HUES64 (cell line): ENCODE results near the gene SLC7A6.

ENCODE experiments used
- H3K27ac ChIP-seq: 2 replicates; pipeline ENCODE4 v1.7.0; 2013; ENCODE audit warnings: low read depth, low read length, inconsistent platforms
- H3K27me3 ChIP-seq: 2 replicates; pipeline ENCODE4 v1.6.1; 2013; ENCODE audit warnings: mild to moderate bottlenecking, low read length; ENCODE audit not compliant: insufficient read depth
- H3K36me3 ChIP-seq: 2 replicates; pipeline ENCODE4 v1.6.1; 2013; ENCODE audit warnings: mild to moderate bottlenecking, low read length; ENCODE audit not compliant: insufficient read depth
- H3K4me1 ChIP-seq: 2 replicates; pipeline ENCODE4 v1.6.1; 2013; ENCODE audit warnings: mild to moderate bottlenecking, low read length, moderate library complexity; ENCODE audit not compliant: insufficient read depth
- H3K4me3 ChIP-seq: 2 replicates; pipeline ENCODE4 v1.5.1; 2013; ENCODE audit warnings: mild to moderate bottlenecking, low read length, moderate library complexity
- H3K9ac ChIP-seq: 2 replicates; pipeline ENCODE4 v1.6.1; 2013; ENCODE audit warnings: mild to moderate bottlenecking, low read depth, low read length
- H3K9me3 ChIP-seq: 2 replicates; pipeline ENCODE4 v1.6.1; 2013; ENCODE audit warnings: low read depth, low read length; ENCODE audit not compliant: insufficient read depth
- WGBS: fragments of 150-250, 120-280 bp; methylation state at CpG from one replicate; pipeline ENCODE4 v1.1.7; 2013; ENCODE audit warnings: missing lambda C conversion rate; 5-methylcytosine and 5-hydroxymethylcytosine counted together

The SLC7A6 gene

GRCh38 chr16:68246666-68247065 lies 17.7 kb upstream of the SLC7A6 start:
- H3K27me3 ChIP-seq, result peaks cover 18% of the 10 kb centered on the region
- no peaks in the 10 kb centered on the region for H3K9me3 ChIP-seq
- no peaks in the 10 kb centered on the region for H3K36me3 ChIP-seq
- H3K9ac ChIP-seq, result no peak overlapping the region
- H3K4me1 ChIP-seq, result peaks cover 5% of the 10 kb centered on the region; the same call in 1 of the 2 replicates
- H3K4me3 ChIP-seq, result no peak overlapping the region
- no peak overlapping the region for H3K27ac ChIP-seq
- 95% methylated on average over 5 of the region's 5 CpGs for whole genome bisulfite sequencing

- Histone ChIP-seq H3K27me3 (peaks cover 18% of the 10 kb centered on the region), H3K36me3 (no peaks in the 10 kb centered on the region), H3K9ac (no peak overlapping the region), H3K9me3 (no peaks in the 10 kb centered on the region), H3K4me3 (no peak overlapping the region), H3K27ac (no peak overlapping the region), H3K4me1 (peaks cover 5% of the 10 kb centered on the region; the same call in 1 of the 2 replicates)
- 96% methylated on average over 4 of the region's 4 CpGs for WGBS
Observed at GRCh38 chr16:68247400-68247799, 16.9 kb upstream of the SLC7A6 start.

- Histone ChIP-seq H3K9me3 (no peaks in the 10 kb centered on the region), H3K27ac (no peak overlapping the region), H3K4me1 (peaks cover 5% of the 10 kb centered on the region; the same call in 1 of the 2 replicates), H3K27me3 (peaks cover 18% of the 10 kb centered on the region), H3K36me3 (no peaks in the 10 kb centered on the region), H3K4me3 (no peak overlapping the region), H3K9ac (no peak overlapping the region)
- 89% methylated on average over 4 of the region's 4 CpGs for WGBS
Observed at GRCh38 chr16:68247932-68248331, 16.4 kb upstream of the SLC7A6 start.

GRCh38 chr16:68249371-68249770 lies 15.0 kb upstream of the SLC7A6 start:
- Histone ChIP-seq H3K9me3 (no peaks in the 10 kb centered on the region), H3K27ac (no peak overlapping the region), H3K4me1 (peaks cover 5% of the 10 kb centered on the region; the same call in 1 of the 2 replicates), H3K27me3 (peaks cover 14% of the 10 kb centered on the region), H3K4me3 (no peak overlapping the region), H3K9ac (no peak overlapping the region), H3K36me3 (no peaks in the 10 kb centered on the region)
- WGBS, result 94% methylated on average over 4 of the region's 4 CpGs

- 93% methylated on average over 6 of the region's 6 CpGs for WGBS
- H3K4me1 ChIP-seq, result peaks cover 1% of the 10 kb centered on the region; the same call in 1 of the 2 replicates
- no peak overlapping the region for H3K4me3 ChIP-seq
- no peaks in the 10 kb centered on the region for H3K9me3 ChIP-seq
- peaks cover under 1% of the 10 kb centered on the region; the same call in 1 of the 2 replicates for H3K36me3 ChIP-seq
- peaks cover 5% of the 10 kb centered on the region for H3K27me3 ChIP-seq
- no peak overlapping the region for H3K27ac ChIP-seq
- no peak overlapping the region for H3K9ac ChIP-seq
Observed at GRCh38 chr16:68250951-68251350, 13.4 kb upstream of the SLC7A6 start.

- peaks cover 3% of the 10 kb centered on the region; the same call in 1 of the 2 replicates for H3K36me3 ChIP-seq
- H3K9ac ChIP-seq, result no peak overlapping the region; the same call in 1 of the 2 replicates
- WGBS, result 95% methylated on average over 5 of the region's 5 CpGs
- H3K27me3 ChIP-seq, result no peaks in the 10 kb centered on the region
- no peaks in the 10 kb centered on the region for H3K9me3 ChIP-seq
- no peaks in the 10 kb centered on the region for H3K4me1 ChIP-seq
- no peak overlapping the region for H3K27ac ChIP-seq
- no peak overlapping the region for H3K4me3 ChIP-seq
Observed at GRCh38 chr16:68251832-68252231, 12.5 kb upstream of the SLC7A6 start.

GRCh38 chr16:68252383-68252782 lies 11.9 kb upstream of the SLC7A6 start:
- Histone ChIP-seq H3K4me1 (no peaks in the 10 kb centered on the region), H3K9me3 (no peaks in the 10 kb centered on the region), H3K27me3 (no peaks in the 10 kb centered on the region), H3K4me3 (no peak overlapping the region), H3K36me3 (peaks cover 3% of the 10 kb centered on the region; the same call in 1 of the 2 replicates), H3K27ac (no peak overlapping the region), H3K9ac (no peak overlapping the region; the same call in 1 of the 2 replicates)
- 96% methylated on average over 5 of the region's 5 CpGs for WGBS

- Histone ChIP-seq H3K27ac (no peak overlapping the region), H3K36me3 (peaks cover 3% of the 10 kb centered on the region; the same call in 1 of the 2 replicates), H3K4me1 (no peaks in the 10 kb centered on the region), H3K27me3 (no peaks in the 10 kb centered on the region), H3K9me3 (no peaks in the 10 kb centered on the region), H3K9ac (no peak overlapping the region), H3K4me3 (no peak overlapping the region)
- WGBS, result 94% methylated on average over 4 of the region's 4 CpGs
Observed at GRCh38 chr16:68253721-68254120, 10.6 kb upstream of the SLC7A6 start.

GRCh38 chr16:68255712-68256111 lies 8.6 kb upstream of the SLC7A6 start:
- Histone ChIP-seq H3K4me1 (no peaks in the 10 kb centered on the region), H3K9me3 (no peaks in the 10 kb centered on the region), H3K27ac (no peak overlapping the region), H3K9ac (no peak overlapping the region), H3K4me3 (no peak overlapping the region), H3K36me3 (peaks cover 3% of the 10 kb centered on the region; the same call in 1 of the 2 replicates), H3K27me3 (no peaks in the 10 kb centered on the region)
- 92% methylated on average over 18 of the region's 18 CpGs for WGBS

GRCh38 chr16:68257251-68257905 lies 6.9 kb upstream of the SLC7A6 start:
- H3K4me1 ChIP-seq, result no peaks in the 10 kb centered on the region
- H3K27ac ChIP-seq, result no peak overlapping the region
- H3K27me3 ChIP-seq, result no peaks in the 10 kb centered on the region
- no peaks in the 10 kb centered on the region for H3K9me3 ChIP-seq
- WGBS, result 95% methylated on average over 6 of the region's 6 CpGs
- peaks cover 3% of the 10 kb centered on the region; the same call in 1 of the 2 replicates for H3K36me3 ChIP-seq
- no peak overlapping the region for H3K9ac ChIP-seq
- no peak overlapping the region for H3K4me3 ChIP-seq

GRCh38 chr16:68257906-68258800 lies 6.2 kb upstream of the SLC7A6 start:
- Histone ChIP-seq H3K4me1 (no peaks in the 10 kb centered on the region), H3K27ac (no peak overlapping the region), H3K9me3 (no peaks in the 10 kb centered on the region), H3K4me3 (no peak overlapping the region), H3K27me3 (peaks cover 2% of the 10 kb centered on the region; the same call in 1 of the 2 replicates), H3K36me3 (peaks cover 3% of the 10 kb centered on the region; the same call in 1 of the 2 replicates), H3K9ac (no peak overlapping the region)
- 93% methylated on average over 13 of the region's 13 CpGs for WGBS
